ENCODE data around the gene PSMD13. TPM values are rescaled to one million over a fixed set of nuclear protein-coding genes. Genes with fewer than 3 reads are reported as not detected.

Gene PSMD13
- total and polyA plus RNA-seq, 2 of the 13 experiments (the other 11 are each of a cell fraction or from before 2014, with no cell fraction given), result 83.0 to 117 TPM

GRCh38 chr11:209275-210121 is 27.3 kb upstream of the PSMD13 start:
- Histone ChIP-seq H3K27me3 (ENCODE audit: control insufficient read depth in 1 of 2, insufficient read depth in 2 of 2, low read length in 2 of 2) (no peaks in the 10 kb centered on the region; a peak in 1 of 5 replicates), H3K4me2 (ENCODE audit: low read depth, low read length) (peak overlapping the region; percentile 85), H3K27ac (ENCODE audit: extremely low read length, insufficient read depth, low read length) (peak overlapping the region; percentile 96), H4K20me1 (ENCODE audit: insufficient read depth, low read length) (peaks cover 7% of the 10 kb centered on the region; the same call in 1 of the 2 replicates), H3K79me2 (ENCODE audit: insufficient read depth, low read length) (peaks cover 46% of the 10 kb centered on the region), H3K9ac (ENCODE audit: insufficient read depth, low read depth, low read length) (peak overlapping the region; percentile 100), H3K4me3 (replicated peaks in 1 of 3; ENCODE audit: insufficient read depth in 1 of 3, low read depth in 2 of 3, low read length in 3 of 3) (peak overlapping the region; percentile 75 to 90 (median 89)), H3K4me1 (ENCODE audit: insufficient read depth, low read length) (peaks cover 36% of the 10 kb centered on the region), H2AFZ (ENCODE audit: low read length) (no peak overlapping the region), H3K36me3 (replicated peaks in 1 of 2; ENCODE audit: control insufficient read depth in 1 of 2, insufficient read depth in 2 of 2, low read length in 2 of 2) (peaks cover 32 to 62% of the 10 kb centered on the region in 2 experiments), H3K9me3 (ENCODE audit: low read length) (no peaks in the 10 kb centered on the region)
- in situ Hi-C loops (cut with HindIII; ENCODE audit: extremely low pct_ligation_motif_present, low pct_unique_long_range_greater_than_20kb) (no loop called here), intact Hi-C loops (cut with micrococcal nuclease; ENCODE audit: unreplicated experiment) (no loop called here)
- no peak for FAIRE-seq
- no peak for ATAC-seq
- no peak for DNase-seq (ENCODE audit: low spot score)
- CTCF ChIA-PET (ENCODE audit: low intra/inter-chr PET ratio, low total read pairs), result no interaction called here
- WGBS (ENCODE audit: low lambda C conversion rate), result 72% methylated on average over 13 of the region's 29 CpGs
- BruUV-seq (replicated peaks), result no TSS peak
- POLR2A ChIA-PET, result interaction anchor here (1.1 to 3.9 kb wide), 2 partner anchors 26 to 146 kb away, joined by 4 to 20 read pairs; partner anchors contain the start of gene SIRT3
- TF ChIP-seq HES4 (CRISPR knock-in tag; IDR thresholded peaks at IDR 0.05; ENCODE audit: borderline replicate concordance) (0 out of 2 replicates have a peak, but pooled peaks have one; percentile 56), ZFP82 (CRISPR knock-in tag; IDR thresholded peaks at IDR 0.05; ENCODE audit: borderline replicate concordance) (0 out of 2 replicates have a peak, but pooled peaks have one; percentile 28), ZNF687 (CRISPR knock-in tag; IDR thresholded peaks at IDR 0.05) (peak; percentile 71), MATR3 (CRISPR knock-in tag; IDR thresholded peaks at IDR 0.05) (0 out of 2 replicates have a peak, but pooled peaks have one; percentile 18), ZNF446 (CRISPR knock-in tag; IDR thresholded peaks at IDR 0.05) (0 out of 2 replicates have a peak, but pooled peaks have one; percentile 4), SCMH1 (CRISPR knock-in tag; IDR thresholded peaks at IDR 0.05; ENCODE audit: borderline replicate concordance) (no peak), ZSCAN21 (CRISPR knock-in tag; IDR thresholded peaks at IDR 0.05; ENCODE audit: borderline replicate concordance) (0 out of 2 replicates have a peak, but pooled peaks have one; percentile 31), MAX (IDR thresholded peaks at IDR 0.05) (peak; percentile 47; the same call in 1 of the 2 replicates), PHF8 (CRISPR knock-in tag; IDR thresholded peaks at IDR 0.05) (0 out of 2 replicates have a peak, but pooled peaks have one; percentile 3), TBX2 (CRISPR knock-in tag; IDR thresholded peaks at IDR 0.05; ENCODE audit: borderline replicate concordance) (peak; percentile 41; the same call in 1 of the 2 replicates), ZBTB38 (CRISPR knock-in tag; IDR thresholded peaks at IDR 0.05) (peak; percentile 90), ZNF143 (CRISPR knock-in tag; IDR thresholded peaks at IDR 0.05) (peak; percentile 41; the same call in 1 of the 2 replicates), GTF3A (CRISPR knock-in tag; conservative IDR thresholded peaks at IDR 0.05) (no peak), ZBTB33 (CRISPR knock-in tag; IDR thresholded peaks at IDR 0.05) (peak; percentile 86), ZNF350 (CRISPR knock-in tag; IDR thresholded peaks at IDR 0.05; ENCODE audit: borderline replicate concordance, low read depth) (no peak), ZNF552 (CRISPR knock-in tag; IDR thresholded peaks at IDR 0.05; ENCODE audit: borderline replicate concordance) (0 out of 2 replicates have a peak, but pooled peaks have one; percentile 34)

Data from HepG2 (cell line).